ENCODE data around the gene RASSF10. TPM values are rescaled to one million over a fixed set of nuclear protein-coding genes. Genes with fewer than 3 reads are reported as not detected.

RASSF10 gene
- total and polyA plus RNA-seq, 2 experiments from 2014 or later: 0.53 to 9.5 TPM

GRCh38 chr11:13047884-13048283, 38.8 kb downstream of the RASSF10 start:
- H3K4me1 ChIP-seq (ENCODE audit: insufficient read depth): peaks cover 4% of the 10 kb centered on the region
- H3K27ac ChIP-seq: no peak overlapping the region
- no peaks in the 10 kb centered on the region for H3K36me3 ChIP-seq (replicated peaks; ENCODE audit: insufficient read depth, low read depth)
- no peak for DNase-seq (ENCODE audit: low spot score)
- no peak overlapping the region for H2AFZ ChIP-seq
- no peaks in the 10 kb centered on the region for H3K9me2 ChIP-seq (replicated peaks; ENCODE audit: insufficient read depth)
- no peak overlapping the region for H3K4me2 ChIP-seq
- H3K27me3 ChIP-seq: no peaks in the 10 kb centered on the region
- H3K4me3 ChIP-seq: no peak overlapping the region
- no peaks in the 10 kb centered on the region for H4K20me1 ChIP-seq (ENCODE audit: insufficient read depth, poor library complexity, severe bottlenecking)
- no peaks in the 10 kb centered on the region for H3K9me3 ChIP-seq (ENCODE audit: low read depth)
- TF ChIP-seq, protein P1, sequence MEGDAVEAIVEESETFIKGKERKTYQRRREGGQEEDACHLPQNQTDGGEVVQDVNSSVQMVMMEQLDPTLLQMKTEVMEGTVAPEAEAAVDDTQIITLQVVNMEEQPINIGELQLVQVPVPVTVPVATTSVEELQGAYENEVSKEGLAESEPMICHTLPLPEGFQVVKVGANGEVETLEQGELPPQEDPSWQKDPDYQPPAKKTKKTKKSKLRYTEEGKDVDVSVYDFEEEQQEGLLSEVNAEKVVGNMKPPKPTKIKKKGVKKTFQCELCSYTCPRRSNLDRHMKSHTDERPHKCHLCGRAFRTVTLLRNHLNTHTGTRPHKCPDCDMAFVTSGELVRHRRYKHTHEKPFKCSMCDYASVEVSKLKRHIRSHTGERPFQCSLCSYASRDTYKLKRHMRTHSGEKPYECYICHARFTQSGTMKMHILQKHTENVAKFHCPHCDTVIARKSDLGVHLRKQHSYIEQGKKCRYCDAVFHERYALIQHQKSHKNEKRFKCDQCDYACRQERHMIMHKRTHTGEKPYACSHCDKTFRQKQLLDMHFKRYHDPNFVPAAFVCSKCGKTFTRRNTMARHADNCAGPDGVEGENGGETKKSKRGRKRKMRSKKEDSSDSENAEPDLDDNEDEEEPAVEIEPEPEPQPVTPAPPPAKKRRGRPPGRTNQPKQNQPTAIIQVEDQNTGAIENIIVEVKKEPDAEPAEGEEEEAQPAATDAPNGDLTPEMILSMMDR (IDR thresholded peaks at IDR 0.05; ENCODE audit: poor library complexity): no peak
- TF ChIP-seq EZH2phosphoT487 (IDR thresholded peaks at IDR 0.05; ENCODE audit: low read depth, severe bottlenecking, unreplicated experiment) (no peak), EZH2 (IDR thresholded peaks at IDR 0.05; ENCODE audit: borderline replicate concordance) (no peak)
- no peaks in the 10 kb centered on the region for H3K79me2 ChIP-seq
- 95% methylated on average over 4 of the region's 4 CpGs for WGBS (ENCODE audit: low lambda C conversion rate, missing lambda C conversion rate)

- H3K4me3 ChIP-seq: no peak overlapping the region
- H3K36me3 ChIP-seq (replicated peaks; ENCODE audit: insufficient read depth, low read depth): no peaks in the 10 kb centered on the region
- no peak overlapping the region for H2AFZ ChIP-seq
- no peak overlapping the region for H3K27ac ChIP-seq
- peaks cover 4% of the 10 kb centered on the region for H3K4me1 ChIP-seq (ENCODE audit: insufficient read depth)
- H3K9me2 ChIP-seq (replicated peaks; ENCODE audit: insufficient read depth): no peaks in the 10 kb centered on the region
- no peaks in the 10 kb centered on the region for H4K20me1 ChIP-seq (ENCODE audit: insufficient read depth, poor library complexity, severe bottlenecking)
- no peaks in the 10 kb centered on the region for H3K9me3 ChIP-seq (ENCODE audit: low read depth)
- H3K27me3 ChIP-seq: no peaks in the 10 kb centered on the region
- DNase-seq (ENCODE audit: low spot score): no peak
- no peak overlapping the region for H3K4me2 ChIP-seq
- no peaks in the 10 kb centered on the region for H3K79me2 ChIP-seq
- TF ChIP-seq EZH2 (IDR thresholded peaks at IDR 0.05; ENCODE audit: borderline replicate concordance) (no peak), EZH2phosphoT487 (IDR thresholded peaks at IDR 0.05; ENCODE audit: low read depth, severe bottlenecking, unreplicated experiment) (no peak)
- TF ChIP-seq, protein P1 (IDR thresholded peaks at IDR 0.05; ENCODE audit: poor library complexity): no peak
- 60% methylated on average over 2 of the region's 2 CpGs for WGBS (ENCODE audit: low lambda C conversion rate, missing lambda C conversion rate)
These were observed 42.1 kb downstream of the RASSF10 start for GRCh38 chr11:13051257-13051656.

DNA sequence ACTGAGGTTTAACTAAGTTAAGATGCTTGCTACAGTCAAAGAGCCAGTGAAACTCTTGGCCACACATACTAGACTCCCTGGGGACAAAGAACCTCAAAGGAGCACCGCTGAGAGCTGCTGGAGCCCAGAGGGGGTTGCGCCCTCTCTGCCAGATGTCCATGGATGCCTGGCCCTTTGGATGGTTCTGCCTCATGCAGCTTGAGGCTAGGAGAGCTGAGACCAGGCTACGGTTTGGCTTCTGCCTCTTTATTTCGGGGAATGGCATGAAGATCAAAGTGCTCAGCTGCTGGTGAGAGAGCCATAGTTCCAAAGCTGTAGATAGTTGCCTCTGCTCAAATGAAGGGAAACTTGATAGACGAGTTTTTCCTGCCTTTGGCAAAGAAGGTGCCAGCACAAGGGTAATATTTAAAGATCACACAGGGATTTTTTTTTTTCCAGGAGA, 43.0 kb downstream of the RASSF10 start:
- Histone ChIP-seq H3K4me2 (no peak overlapping the region), H3K27ac (no peak overlapping the region), H3K4me3 (no peak overlapping the region), H3K79me2 (no peaks in the 10 kb centered on the region), H4K20me1 (ENCODE audit: insufficient read depth, poor library complexity, severe bottlenecking) (no peaks in the 10 kb centered on the region), H3K27me3 (no peaks in the 10 kb centered on the region), H3K9me3 (ENCODE audit: low read depth) (no peaks in the 10 kb centered on the region), H3K9me2 (replicated peaks; ENCODE audit: insufficient read depth) (no peaks in the 10 kb centered on the region), H3K36me3 (replicated peaks; ENCODE audit: insufficient read depth, low read depth) (no peaks in the 10 kb centered on the region), H3K4me1 (ENCODE audit: insufficient read depth) (peaks cover 4% of the 10 kb centered on the region), H2AFZ (no peak overlapping the region)
- no peak for DNase-seq (ENCODE audit: low spot score)
- TF ChIP-seq EZH2phosphoT487 (IDR thresholded peaks at IDR 0.05; ENCODE audit: low read depth, severe bottlenecking, unreplicated experiment) (no peak), EZH2 (IDR thresholded peaks at IDR 0.05; ENCODE audit: borderline replicate concordance) (no peak)
- TF ChIP-seq, protein P1 (IDR thresholded peaks at IDR 0.05; ENCODE audit: poor library complexity): no peak
- WGBS (ENCODE audit: low lambda C conversion rate, missing lambda C conversion rate): 55% methylated on average over 5 of the region's 5 CpGs
